Stimulated activated CD8-positive, alpha-beta memory T cell treated with anti-CD3 and anti-CD28 coated beads, Interleukin-4, amount 100 ng/mL, for 24 hours (primary cell): ENCODE measurements around the gene SUN3.

Experiments
- DNase-seq: peaks from one replicate; pipeline ENCODE4 v3.0.0-alpha.2; 2020; ENCODE audit warnings: low read depth

The SUN3 gene

DNA sequence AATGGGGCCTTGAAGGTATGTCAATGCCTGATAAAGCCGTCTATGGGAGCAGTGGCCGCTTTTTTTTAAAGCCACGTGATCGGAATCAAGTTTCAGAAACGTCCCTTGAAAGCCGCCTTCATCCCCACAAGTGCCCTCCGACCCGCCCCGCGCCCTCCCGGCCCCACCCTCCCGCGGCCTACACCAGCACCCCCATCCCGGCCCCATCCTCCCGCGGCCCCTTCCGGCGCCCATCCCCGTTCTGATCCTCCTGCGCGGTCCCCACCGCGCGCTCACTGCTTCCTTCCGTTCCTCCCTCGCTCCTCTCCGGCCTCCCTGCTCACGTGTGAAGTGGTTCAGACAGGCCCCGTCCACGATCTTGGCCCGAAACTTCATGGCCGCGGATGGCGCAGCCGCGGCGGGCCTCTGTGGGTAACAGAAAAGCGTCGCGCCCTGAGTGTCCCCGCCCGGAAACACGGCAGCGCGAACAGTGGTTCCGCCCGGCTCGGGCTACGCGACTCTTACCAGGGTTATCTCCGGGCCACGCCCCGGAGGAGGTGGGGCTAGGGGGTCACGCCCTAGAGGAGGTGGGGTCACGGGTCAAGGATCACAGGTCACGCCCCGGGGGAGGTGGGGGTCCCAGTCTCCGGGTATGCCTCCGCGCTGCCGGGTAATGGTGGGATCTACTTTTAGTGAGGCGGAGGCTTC is 49.6 kb downstream of the SUN3 start, which contains the start of gene HUS1:
HUS1 (minus strand) TSS at position 471 of the 687 bp plus-strand sequence; CDS start at position 375, 96 bp downstream.
- peak; percentile 87 for DNase-seq

DNA sequence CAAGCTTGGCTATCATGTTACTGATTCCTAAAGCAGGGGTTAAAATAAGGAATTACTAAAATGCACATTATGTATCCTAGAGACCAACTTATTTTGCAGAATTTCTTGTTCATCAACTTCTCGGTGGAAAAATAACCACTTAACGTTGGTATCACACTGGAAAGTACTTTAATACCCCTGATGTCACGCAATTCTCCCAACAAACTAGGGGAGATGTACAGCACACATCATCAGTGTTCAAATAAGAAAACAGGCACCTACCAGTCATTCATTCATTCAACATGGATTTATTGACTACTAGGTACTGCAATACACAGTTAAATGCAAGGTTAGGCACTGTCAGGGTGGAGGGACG is 50.1 kb downstream of the SUN3 start:
- no peak for DNase-seq

DNA sequence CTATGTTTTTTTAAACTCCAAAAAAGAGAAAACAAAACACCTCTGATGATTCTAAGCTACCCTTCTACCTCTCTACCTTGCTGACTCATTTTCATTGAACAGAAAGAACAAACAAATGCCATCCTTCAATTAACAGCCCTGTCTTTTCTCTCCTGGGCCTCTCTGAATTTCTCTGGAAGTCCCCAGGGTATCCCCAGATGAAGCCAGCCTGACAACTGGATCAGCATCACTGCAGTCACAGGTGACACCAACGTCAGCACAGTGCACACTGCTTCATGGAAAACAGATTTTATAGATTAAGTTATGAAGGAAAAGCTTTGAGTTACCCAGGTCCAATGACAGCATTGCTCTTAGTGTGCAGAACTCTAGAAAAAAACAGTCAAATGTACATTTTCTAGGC is 55.2 kb downstream of the SUN3 start:
- DNase-seq, result no peak

DNA sequence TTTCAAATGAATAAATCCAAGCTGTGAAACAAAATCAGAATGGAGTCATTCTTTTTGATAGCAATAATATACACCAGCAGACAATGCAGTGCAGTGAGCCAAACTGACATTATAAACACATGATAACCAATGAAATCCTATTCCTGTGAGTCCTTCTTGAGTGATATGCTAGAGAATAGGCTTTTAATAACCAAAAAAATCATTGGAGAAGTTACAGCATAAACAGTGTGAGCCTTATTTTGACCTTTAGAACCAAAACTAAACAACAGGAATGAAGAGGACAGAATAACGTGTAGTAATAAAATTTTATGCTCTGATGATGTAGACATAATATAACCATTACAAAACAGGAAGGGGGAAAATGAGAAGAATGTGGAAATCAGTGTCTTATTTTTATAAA is 58.1 kb downstream of the SUN3 start:
- DNase-seq, result no peak

DNA sequence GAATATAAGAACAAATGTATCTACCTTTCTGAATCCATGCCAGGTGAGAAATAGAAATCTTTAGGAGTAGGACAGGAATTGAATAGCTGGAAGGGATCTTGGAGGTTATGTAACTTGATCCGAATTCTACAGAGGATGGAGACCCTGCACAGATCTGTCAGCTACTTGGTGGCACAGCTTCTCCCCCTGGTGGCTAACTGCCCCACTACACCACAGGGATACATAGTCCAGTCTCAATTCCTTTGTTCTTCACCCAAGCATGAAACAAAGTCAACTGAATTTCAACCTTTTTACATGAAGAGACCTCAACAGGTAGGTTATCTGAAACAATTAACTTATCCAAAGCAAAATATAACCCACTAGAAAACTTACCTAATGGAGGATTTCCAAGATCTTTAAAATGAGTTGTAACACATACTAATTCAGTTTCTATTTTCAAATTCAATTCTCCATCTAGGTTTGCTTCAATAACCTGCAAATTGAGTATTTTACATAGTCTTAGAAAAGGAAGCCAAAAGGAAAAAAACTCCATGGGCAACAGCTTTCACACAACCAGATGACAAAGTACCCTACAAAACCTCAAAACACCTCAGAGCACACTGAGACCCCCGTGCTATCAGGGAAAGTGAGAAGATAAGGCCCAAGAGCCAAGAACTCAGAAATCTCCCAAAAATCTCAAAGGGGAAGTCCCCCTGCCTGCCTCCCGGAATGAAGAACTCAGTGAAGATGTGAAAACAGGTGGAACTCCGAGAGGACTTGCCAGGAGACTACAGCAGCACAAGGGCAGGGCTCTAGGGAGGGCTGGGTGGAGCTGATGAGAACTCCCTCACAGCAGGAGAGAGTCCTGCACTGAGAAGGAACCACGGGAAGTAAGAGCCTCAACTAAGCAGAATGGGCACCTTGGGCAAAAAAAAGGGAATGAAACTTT is 59.8 kb downstream of the SUN3 start:
- peak; percentile 31 for DNase-seq

DNA sequence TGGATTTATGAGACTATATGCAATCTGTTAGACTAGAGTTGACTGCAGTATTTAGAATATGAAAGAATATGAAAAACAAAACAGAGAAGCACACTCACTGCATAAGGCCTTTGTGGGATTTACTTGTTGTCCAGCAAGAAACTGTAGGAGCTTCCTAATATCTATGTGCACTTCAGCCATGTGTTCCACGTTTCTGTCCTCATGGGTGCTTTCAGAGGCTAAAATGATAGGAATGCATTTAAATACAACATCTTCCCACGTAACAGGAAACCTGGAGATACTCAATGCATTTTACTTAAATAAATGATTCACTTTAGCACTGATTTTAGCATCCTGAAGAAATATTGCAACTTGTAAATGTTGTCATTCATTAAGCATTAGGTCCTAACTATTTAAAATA is 61.2 kb downstream of the SUN3 start:
- DNase-seq, result no peak

DNA sequence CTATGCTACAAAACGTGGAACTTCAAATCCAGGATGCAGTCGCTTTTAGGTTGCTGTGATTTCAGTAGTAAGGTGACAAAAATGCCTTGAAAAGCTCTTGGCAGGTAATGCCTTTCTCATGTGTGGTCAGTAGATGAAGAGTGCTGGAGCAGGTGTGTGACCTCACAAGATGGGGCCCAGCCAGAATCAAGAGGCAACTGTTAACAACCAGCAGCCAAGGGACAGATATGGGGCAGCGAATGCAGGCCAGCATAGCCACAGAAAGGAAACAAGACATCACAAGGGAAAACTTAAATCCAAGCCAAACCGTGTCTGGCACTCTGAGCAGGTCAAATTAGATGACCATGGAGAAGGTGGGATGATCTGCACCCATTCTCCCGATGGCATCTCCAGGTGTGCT is 61.8 kb downstream of the SUN3 start:
- DNase-seq, result no peak

DNA sequence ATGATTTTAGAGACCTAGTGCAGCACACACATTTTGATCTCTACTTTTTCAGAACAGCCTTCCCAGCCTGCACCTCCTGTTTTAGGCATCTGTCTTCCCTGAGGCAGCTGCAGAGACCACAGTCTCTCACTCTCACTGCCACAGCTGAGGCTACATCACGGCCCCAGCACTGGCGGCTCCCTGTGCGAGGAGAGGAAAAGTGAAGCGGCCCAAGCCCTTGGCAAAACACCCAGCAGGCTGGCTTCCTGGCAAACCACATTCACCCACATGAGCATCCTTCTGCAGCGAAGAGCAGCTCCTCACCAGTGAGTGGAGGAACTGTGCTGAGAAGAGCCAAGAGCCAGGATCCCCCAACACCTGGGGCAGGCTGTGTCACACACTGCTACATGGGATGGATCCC is 63.5 kb downstream of the SUN3 start:
- DNase-seq, result no peak

DNA sequence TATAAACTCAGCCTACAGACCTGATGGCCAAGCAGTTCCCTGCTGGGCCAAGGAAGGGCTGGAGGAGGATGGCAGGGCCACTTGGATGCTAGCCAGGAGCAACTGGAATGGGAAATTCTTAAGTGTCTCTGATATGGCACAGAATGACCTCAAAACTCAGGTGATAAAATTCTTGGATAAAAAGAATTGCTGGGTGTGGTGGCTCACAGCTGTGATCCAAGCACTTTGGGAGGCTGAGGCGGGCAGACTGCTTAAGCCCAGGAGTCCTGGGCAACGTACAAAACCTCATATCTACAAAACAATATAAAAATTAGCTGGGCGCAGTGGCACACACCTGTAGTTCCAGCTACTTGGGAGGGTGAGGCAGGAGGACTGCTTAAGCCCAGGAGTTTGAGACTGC is 66.6 kb downstream of the SUN3 start:
- DNase-seq, result no peak

DNA sequence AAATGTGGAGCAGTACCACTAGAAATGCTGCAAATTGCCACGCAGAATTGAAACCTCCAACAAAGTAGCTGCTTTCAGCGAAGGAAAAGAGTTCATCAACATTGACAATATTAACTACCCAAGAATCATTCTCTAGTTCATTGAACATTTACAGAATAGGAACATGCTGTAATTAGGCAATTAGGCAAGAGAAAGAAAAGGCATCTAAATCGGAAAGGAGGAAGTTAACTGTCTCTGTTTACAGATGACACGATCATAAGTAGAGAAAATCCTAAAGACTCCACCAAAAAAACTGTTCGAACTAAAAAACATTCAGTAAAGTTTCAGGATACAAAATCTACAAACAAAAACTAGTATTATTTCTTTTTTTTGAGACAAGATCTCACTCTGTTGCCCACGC is 71.8 kb downstream of the SUN3 start:
- no peak for DNase-seq

DNA sequence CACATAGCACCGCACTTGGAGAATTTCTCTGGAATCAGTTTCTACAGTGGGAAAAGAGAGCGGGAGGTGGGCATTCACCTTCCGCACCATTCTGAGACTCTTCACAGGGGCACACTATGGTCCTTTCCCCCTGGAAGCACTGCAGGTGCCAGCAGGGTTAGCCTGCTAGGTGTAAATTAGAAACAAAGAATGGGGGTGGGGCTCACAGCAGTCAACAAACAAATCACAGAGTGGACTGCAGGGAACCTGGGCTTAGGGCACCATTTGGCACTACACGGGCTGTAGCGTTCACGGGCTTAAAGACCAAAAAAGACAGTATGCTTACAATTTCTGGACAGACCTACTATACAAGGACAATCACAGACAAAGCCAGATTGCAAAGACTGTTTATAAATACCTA is 72.7 kb downstream of the SUN3 start:
- no peak for DNase-seq

DNA sequence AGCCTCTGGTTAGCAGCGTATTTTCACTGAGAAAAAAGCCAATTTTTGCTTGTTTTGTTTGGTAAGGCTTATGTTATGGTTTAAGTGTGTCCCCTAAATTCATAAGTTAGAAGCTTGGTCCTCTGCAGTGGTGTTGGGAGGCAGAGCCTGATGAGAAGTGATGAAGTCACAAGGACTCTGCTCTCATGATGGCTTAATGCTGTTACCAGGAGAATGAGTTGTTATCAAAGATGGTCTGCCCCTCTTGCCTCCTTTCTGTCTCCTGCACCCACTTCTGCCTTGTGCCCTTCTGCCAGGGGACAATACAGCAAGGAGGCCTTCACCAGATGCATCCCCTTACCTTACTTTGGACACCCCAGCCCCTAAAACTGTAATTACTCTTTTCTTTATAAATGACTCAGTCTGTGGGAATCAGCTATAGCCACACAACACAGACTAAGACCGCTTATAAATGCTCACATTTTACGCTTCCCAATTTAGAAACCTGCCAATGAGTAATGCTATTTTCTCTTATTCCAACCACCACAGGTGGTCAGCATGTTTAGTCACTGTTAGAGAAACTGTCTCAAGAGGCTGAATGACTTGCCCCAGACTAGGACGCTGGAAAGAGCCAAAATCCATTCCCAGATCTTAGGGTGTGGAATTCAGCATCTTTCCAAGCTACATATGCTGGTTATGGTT is 74.5 kb downstream of the SUN3 start:
- DNase-seq, result no peak

DNA sequence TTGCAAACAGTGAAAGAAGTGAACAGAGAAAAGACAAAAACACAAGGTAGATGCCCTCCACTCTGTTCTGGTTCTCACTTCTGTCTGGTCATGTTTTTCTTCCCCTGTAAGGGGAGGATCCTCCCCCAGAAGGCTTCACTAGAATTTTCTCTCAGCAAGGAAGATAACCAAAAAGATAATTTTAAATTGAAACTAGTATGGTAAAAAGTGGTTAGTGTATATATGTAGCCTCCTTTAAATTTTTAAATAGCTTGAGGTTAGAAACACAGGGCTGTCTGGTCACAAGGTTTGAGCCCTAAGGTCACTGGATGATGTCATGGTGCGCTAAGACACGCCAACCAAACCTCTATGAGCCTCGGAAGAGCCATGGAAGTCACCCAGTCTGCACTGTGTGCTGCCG is 75.1 kb downstream of the SUN3 start:
- DNase-seq, result no peak

DNA sequence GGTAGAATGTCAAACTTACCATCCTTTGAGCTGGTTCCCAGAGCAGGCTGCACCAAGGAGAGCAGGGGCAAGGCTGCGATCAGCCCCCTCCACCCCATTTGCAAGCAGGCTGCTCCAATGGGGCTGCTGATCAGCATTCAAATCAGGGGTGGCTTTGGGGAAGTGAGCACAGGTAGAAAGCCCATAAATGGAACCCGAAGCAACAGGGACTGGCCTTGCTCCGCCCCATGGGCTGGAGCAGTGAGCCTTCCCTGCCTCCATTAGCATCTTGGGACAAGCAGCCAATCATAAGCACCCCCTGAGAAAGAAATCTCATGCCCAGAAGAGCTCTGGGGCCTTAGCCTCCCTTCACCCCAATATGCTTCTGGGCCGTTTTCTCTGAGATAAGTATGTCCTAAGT is 76.7 kb downstream of the SUN3 start:
- no peak for DNase-seq

DNA sequence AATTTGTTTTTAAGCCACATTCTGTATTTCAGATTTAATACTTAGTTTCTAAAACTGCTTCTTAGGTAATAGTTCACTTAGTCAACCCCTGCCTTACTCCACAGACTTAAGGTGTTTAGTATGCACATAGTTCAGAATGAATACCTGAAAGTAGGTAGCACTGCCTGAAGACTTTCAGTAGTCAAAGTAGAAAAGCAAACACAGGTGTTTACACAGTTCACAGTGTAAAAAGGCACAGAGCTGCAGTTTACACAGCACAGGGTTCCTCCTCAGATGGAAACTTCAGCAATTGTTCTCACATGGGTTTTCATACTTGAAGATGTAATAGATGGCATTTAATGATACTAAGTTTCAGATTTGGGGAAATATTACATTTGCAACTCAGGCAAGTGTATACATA is 77.5 kb downstream of the SUN3 start:
- DNase-seq, result no peak

DNA sequence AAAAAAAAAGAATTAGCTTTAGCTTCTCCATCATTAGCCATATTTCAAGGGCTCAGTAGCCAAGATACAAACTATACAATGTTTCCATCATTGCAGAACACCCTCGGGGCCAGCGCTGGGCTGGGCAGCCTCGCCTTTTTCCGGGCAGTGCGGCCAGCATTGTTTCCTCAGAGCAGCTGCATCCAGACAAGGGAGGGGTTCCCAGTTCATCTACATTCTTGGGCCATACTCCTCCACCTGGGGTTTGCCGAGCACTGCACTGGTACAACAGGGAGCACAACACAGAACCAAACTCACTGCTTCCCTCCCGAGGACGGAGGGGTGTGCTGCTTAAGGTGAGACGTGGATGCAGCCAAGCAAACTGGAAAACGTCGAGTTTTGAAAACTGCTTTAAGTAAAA is 78.2 kb downstream of the SUN3 start:
- DNase-seq, result no peak

DNA sequence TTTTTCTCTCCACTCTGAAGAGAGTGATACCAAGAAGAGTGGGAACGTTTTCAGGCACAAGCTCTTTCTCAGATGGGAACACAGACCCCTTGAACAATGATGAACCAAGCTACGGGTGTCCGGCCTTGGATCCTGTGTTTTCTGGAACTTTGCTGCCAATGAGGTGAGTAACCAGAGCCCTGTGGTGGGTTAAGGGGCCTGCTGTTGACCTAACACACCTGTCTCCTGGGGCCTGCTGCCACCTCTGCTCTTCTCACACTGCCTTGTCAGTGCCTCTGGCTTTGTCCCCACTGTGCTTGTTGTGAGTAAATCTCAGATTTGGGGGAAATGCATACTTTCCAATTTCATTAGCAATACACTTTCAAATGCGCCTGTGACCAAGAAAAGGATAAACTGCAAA is 79.2 kb downstream of the SUN3 start:
- DNase-seq, result no peak

DNA sequence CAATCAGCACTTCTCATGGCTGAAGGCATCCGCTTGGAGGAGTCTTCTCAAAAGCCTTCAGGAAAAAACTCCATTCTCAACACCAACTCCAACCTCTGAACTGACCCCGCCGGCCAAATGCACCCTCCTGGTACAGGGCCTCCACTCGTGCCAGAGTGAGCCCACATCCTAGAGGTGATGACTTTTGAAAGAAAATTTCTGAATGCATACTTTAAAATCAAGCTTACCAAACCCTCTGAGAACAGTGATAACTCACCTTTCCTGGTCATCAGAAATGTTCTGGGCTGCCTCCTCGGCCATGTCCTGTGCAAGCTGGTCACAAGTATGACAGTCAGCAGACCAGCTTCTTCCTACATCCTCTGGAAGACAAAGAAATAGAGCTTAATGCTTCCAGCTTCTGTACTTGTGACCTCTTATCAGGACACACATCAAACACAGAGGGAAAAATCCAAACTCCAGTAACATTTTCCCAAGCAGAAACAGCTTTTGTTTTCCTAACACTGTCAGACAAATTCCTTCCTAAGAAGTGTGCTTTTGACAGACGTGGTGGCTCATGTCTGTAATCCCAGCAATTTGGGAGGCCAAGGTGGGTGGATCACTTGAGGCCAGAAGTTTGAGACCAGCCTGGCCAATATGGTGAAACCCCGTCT is 80.6 kb downstream of the SUN3 start, which contains the start of gene PKD1L1:
PKD1L1 (minus strand) TSS at position 326 of the 650 bp plus-strand sequence; CDS start at position 300, 26 bp downstream.
- no peak for DNase-seq

DNA sequence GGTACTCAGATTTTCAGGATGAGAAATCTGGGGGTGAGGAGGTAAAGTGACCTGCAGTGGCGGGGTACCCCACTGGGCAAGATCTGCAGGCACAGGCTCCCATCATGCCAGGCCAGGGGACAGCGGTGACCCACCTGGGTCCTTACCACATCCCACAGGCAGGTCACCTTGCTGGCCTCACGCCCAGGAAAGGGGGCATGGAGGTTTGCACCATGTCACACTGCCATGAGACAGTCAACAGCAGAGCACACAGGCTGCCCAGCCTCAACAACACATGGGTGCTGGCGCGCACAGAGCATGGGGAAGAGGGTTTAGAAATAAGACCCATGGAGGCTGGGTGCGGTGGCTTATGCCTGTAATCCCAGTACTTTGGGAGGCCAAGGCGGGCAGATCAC is 81.6 kb downstream of the SUN3 start:
- no peak for DNase-seq

DNA sequence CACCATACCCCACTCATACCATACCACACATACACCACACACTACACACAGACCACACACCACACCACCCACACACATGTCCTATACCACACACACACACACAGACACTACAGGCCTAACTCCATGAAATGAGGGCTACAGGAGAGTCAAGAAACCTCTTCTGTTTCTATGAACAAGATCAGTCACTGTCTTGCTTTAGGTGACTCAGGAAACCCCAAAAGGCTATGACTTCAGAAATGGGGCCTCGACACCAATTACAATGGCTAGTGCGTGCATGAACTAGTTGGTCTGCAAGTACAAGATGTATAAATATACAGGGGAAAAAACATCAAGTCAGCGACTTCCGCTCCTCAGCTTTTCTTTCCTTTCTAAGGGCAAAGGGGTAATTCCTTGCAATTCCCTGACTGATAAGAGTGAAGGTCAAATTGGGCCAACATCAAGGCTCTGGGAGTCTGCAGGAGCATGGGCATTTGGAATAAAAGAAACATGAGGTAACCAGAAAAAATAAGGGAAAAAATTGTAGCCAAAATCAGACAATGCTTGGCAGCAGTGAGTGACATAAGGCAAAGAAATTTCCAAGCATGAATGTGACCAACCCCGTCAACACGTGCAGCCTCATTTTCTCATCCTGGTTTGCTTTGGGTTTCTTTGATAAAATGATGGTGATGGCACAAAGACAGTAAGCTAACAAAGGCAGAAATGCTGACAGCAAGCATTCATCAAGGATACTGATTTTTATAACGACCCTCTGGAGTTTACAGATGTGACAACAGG is 82.1 kb downstream of the SUN3 start:
- DNase-seq, result no peak

DNA sequence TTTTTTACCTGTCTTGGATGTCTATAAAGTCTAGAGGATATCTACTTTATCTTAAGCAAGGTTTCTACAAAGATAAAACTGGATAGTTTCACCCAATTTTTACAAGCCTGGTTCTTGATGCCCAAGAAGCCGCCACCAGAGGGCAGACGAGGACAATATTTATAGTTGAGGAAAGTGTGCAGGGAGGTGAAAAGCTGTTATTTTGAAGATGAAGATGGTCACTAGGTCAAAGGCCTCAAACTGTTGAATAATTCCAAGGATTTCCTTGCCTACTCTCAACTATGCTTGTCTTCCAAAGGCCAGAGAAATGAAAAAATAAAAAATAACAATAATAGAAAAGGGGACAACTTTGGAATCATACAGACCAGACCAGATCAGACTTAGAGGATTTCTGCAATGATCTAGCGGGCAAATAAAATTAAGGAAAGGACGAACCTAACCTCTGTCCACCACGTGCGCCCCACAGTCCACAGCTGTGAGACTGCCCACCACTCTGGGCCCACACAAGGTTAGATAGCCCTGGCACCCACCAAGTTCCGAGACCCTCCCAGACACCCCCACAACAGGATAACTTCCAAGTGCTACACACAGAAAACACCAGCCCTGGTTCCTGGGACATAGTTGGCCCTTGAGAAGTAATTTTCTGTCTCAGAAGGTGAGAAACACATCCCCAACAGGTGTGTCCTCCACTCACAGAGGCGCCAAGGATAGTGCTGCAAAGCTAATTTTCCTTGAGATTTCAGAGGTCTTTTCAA is 83.5 kb downstream of the SUN3 start:
- DNase-seq, result peak; percentile 61
